Gastrocnemius medialis (tissue), 4 donors: ENCODE measurements around the gene OVOL1. TPM values are rescaled to one million over a fixed set of nuclear protein-coding genes. Genes with fewer than 3 reads are reported as not detected.

Source experiments
- ATAC-seq, 2 donors: fragments of 150-250 bp; one replicate each; pipeline ENCODE4 v1.9.1; 2016
- DNase-seq, 2 donors: peaks; one replicate each; pipeline ENCODE4 v3.0.0-alpha.2; 2019
- H3K27ac ChIP-seq, 4 donors: fragments of 200-600 bp; sonication (generic); 1 replicate in 1 of 4; 2 replicates in 3 of 4; pipeline ENCODE4 v1.5.1; 2016 to 2018; ENCODE audit warnings: mild to moderate bottlenecking in 2 of 4, moderate library complexity in 1 of 4
- H3K27me3 ChIP-seq, 3 donors: fragments of 200-600 bp; sonication (generic) in 2 of 3; 1 replicate in 1 of 3; 2 replicates in 2 of 3; pipeline versions ENCODE4 v1.5.1 to v1.6.0; 2016 to 2019; ENCODE audit warnings: mild to moderate bottlenecking in 1 of 3, moderate library complexity in 1 of 3
- H3K36me3 ChIP-seq, 2 donors: fragments of 200-600 bp; sonication (generic) in 1 of 2; one replicate each; pipeline ENCODE4 v1.5.1; 2017 to 2018
- H3K4me1 ChIP-seq, 2 donors: fragments of 200-600 bp; sonication (generic) in 1 of 2; one replicate each; pipeline ENCODE4 v1.5.1; 2016 to 2017; ENCODE audit warnings: mild to moderate bottlenecking in 2 of 2
- H3K4me3 ChIP-seq, 4 donors: fragments of 200-600 bp; sonication (generic) in 3 of 4; 1 replicate in 1 of 4; 2 replicates in 3 of 4; pipeline ENCODE4 v1.5.1; 2016 to 2019; ENCODE audit warnings: mild to moderate bottlenecking in 2 of 4
- H3K9me3 ChIP-seq, 3 donors: fragments of 200-600 bp; sonication (generic) in 2 of 3; 1 replicate in 1 of 3; 2 replicates in 2 of 3; pipeline ENCODE4 v1.5.1; 2016 to 2019
- POLR2A ChIP-seq, 2 donors: fragments of 450-650 bp; IDR thresholded peaks; one replicate each; pipeline ENCODE4 v1.6.1; 2017; ENCODE audit warnings: antibody characterized with exemption in 2 of 2, mild to moderate bottlenecking in 2 of 2, moderate library complexity in 2 of 2
- in situ Hi-C, 4 donors: fragments of 200-750 bp; cut with MboI; loops; one replicate each; pipeline versions ENCODE4 v1.15.0 to v1.8.0; 2017; ENCODE audit warnings: low sequenced_read_pairs in 4 of 4
- intact Hi-C: fragments of 100-400 bp; cut with DNase I; formaldehyde crosslinking; loops from one replicate; pipeline ENCODE4 v1.15.1; 2023; ENCODE audit warnings: low total_unique reads
- total RNA-seq, 4 donors: library from RNA; depleted of rRNA; stranded (reverse); fragments of >200 nt; gene quantifications; one replicate each; pipeline versions ENCODE4 v1.1.0 to v1.2.3, GENCODE V29; 2016
- TF ChIP-seq, protein P1 (sequence below), 5 experiments: fragments of 450-650 bp in 3 of 5; fragments of 200-600 bp in 2 of 5; sonication (generic) in 2 of 5; IDR thresholded peaks in 4 of 5; conservative IDR thresholded peaks in 1 of 5; 1 replicate in 4 of 5; 2 replicates in 1 of 5; pipeline ENCODE4 v1.5.1; 2016 to 2019; ENCODE audit warnings: antibody characterized with exemption in 5 of 5, mild to moderate bottlenecking in 3 of 5, moderate library complexity in 3 of 5

Gene OVOL1
- total RNA-seq, 4 donors from 2014 or later: 0.15 TPM; not detected in 3

DNA sequence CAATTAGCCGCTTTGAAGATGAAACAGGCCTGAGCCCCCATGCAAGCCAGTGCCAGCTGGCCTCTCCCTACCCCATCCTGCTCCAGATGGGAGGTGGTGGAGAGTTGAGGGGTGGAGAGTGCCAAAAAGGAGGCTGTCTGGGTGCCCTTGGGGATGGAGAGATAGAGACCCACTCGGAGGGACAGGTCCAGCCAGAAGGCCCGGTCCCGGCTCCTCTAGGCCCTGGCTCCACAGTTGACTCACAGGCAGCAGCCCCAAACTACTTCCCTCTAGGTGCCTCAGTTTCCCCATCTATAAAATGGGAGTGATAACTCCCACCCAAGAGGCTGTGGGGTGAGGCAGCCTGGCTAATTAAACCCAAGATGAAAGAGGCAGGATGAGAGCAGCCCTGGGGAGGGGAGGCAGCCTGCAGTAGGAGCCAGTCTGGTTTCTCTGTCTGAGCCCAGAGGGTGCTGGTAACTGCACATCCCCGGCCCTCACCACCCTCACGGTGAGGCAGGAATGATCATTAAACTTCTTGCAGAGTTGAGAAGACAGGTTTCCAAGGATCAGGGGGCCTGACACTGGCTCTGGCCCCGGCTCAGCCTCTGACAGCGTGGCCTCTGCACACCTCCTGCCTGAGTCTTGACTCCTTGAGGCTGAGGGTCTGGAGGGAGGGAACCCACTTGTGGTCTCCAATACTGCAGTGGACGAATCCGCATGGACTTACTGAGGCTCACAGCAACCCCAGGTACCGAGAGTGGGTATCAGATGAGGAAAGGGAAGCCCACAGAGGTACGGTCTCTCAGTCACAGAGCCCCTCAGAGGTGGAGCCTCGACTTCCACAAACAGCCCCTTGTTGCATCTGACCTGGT is 4.7 kb upstream of the OVOL1 start:
- peaks cover 21 to 29% (median 23%) of the 10 kb centered on the region in 3 donors for H3K27me3 ChIP-seq
- no peak for TF ChIP-seq POLR2A (IDR thresholded peaks at IDR 0.05)
- TF ChIP-seq, protein P1, sequence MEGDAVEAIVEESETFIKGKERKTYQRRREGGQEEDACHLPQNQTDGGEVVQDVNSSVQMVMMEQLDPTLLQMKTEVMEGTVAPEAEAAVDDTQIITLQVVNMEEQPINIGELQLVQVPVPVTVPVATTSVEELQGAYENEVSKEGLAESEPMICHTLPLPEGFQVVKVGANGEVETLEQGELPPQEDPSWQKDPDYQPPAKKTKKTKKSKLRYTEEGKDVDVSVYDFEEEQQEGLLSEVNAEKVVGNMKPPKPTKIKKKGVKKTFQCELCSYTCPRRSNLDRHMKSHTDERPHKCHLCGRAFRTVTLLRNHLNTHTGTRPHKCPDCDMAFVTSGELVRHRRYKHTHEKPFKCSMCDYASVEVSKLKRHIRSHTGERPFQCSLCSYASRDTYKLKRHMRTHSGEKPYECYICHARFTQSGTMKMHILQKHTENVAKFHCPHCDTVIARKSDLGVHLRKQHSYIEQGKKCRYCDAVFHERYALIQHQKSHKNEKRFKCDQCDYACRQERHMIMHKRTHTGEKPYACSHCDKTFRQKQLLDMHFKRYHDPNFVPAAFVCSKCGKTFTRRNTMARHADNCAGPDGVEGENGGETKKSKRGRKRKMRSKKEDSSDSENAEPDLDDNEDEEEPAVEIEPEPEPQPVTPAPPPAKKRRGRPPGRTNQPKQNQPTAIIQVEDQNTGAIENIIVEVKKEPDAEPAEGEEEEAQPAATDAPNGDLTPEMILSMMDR (IDR thresholded peaks at IDR 0.05 in 4 of 5, conservative IDR thresholded peaks at IDR 0.05 in 1 of 5): no peak
- peak overlapping the region in 1 of 4 donors; percentile 59 for H3K4me3 ChIP-seq
- in situ Hi-C loops (no loop called here), intact Hi-C loops (loop anchor here (2.0 to 10.0 kb wide), 3 partner anchors 69 to 203 kb away; partner anchors contain the start of genes CFL1 and KAT5)
- no peaks in the 10 kb centered on the region for H3K9me3 ChIP-seq
- H3K4me1 ChIP-seq: peaks cover 5 to 9% of the 10 kb centered on the region in 2 donors
- peak overlapping the region in 1 of 4 donors; percentile 53 for H3K27ac ChIP-seq
- peaks cover 0 to 25% of the 10 kb centered on the region in 2 donors for H3K36me3 ChIP-seq
- DNase-seq: no peak
- ATAC-seq: no peak

DNA sequence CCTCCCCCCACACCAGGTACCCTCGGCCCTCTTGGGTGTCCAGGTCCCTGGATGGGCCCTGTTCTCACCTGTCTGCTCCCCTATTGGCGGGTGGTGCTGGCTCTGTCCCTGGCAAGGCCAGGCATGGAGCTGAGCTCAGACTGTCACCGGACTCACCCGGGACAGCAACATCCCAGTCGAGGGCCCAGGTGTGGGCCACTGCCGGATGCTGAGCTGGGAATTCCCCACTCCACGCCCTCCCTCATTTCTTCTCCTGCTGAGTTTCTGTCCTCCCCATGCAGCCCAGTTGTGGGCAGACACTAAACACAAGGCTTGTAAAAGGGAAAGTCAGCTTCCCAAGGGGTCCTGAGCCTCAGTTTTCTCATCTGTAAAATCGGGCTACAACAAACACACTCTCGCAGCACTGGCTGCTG is 4.0 kb upstream of the OVOL1 start:
- Histone ChIP-seq H3K4me1 (peaks cover 6 to 10% of the 10 kb centered on the region in 2 donors), H3K27ac (no peak overlapping the region), H3K27me3 (peaks cover 23 to 33% (median 26%) of the 10 kb centered on the region in 3 donors), H3K4me3 (no peak overlapping the region), H3K9me3 (no peaks in the 10 kb centered on the region), H3K36me3 (peaks cover 0 to 18% of the 10 kb centered on the region in 2 donors)
- in situ Hi-C loops: no loop called here
- no peak for DNase-seq
- TF ChIP-seq, protein P1 (IDR thresholded peaks at IDR 0.05 in 4 of 5, conservative IDR thresholded peaks at IDR 0.05 in 1 of 5): no peak
- no peak for TF ChIP-seq POLR2A (IDR thresholded peaks at IDR 0.05)
- ATAC-seq: no peak
- intact Hi-C loops: loop anchor here (10.0 kb wide), 1 partner anchor 202 kb away; no protein-coding TSS in a partner anchor

DNA sequence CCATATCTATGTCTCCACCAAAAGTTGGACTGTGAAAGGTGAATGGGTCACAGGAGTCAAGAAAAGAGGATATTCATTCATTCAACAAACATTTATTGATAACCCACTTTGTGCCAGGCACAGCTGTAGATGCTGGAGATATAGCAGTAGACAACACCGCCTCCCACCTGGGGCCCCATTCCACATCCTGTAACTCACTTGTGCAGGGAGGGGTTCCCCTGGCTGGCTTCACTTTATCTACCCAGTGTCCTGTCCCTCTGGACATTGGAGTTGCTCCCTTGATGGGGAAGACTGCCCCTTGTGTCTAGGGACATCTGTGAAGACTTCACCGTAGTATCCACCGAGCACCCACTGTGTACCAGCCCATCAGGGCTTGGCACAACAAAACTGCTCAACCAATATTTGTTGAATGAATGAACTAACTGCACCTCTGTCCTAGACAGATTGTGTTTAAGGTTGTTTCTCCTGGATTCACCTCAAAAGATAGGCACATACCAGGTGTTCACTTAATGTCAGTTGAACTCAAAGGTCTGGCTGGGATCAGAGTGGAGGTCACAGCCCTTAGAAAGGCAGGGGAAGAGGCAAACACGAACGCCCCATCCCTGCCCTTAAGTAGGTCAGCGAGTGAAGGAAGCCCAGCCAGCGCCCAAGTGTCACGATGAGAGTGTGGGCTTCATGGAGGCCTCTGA is 1.4 kb upstream of the OVOL1 start:
- H3K4me1 ChIP-seq: peaks cover 4% of the 10 kb centered on the region in 2 donors
- no peaks in the 10 kb centered on the region for H3K36me3 ChIP-seq
- no peak overlapping the region for H3K4me3 ChIP-seq
- no peak overlapping the region for H3K27ac ChIP-seq
- DNase-seq: no peak
- in situ Hi-C loops: no loop called here
- ATAC-seq: no peak
- peaks cover 23 to 53% (median 40%) of the 10 kb centered on the region in 3 donors for H3K27me3 ChIP-seq
- no peaks in the 10 kb centered on the region for H3K9me3 ChIP-seq
- no peak for TF ChIP-seq POLR2A (IDR thresholded peaks at IDR 0.05)
- intact Hi-C loops: loop anchor here (10.0 kb wide), 1 partner anchor 199 kb away; no protein-coding TSS in a partner anchor

DNA sequence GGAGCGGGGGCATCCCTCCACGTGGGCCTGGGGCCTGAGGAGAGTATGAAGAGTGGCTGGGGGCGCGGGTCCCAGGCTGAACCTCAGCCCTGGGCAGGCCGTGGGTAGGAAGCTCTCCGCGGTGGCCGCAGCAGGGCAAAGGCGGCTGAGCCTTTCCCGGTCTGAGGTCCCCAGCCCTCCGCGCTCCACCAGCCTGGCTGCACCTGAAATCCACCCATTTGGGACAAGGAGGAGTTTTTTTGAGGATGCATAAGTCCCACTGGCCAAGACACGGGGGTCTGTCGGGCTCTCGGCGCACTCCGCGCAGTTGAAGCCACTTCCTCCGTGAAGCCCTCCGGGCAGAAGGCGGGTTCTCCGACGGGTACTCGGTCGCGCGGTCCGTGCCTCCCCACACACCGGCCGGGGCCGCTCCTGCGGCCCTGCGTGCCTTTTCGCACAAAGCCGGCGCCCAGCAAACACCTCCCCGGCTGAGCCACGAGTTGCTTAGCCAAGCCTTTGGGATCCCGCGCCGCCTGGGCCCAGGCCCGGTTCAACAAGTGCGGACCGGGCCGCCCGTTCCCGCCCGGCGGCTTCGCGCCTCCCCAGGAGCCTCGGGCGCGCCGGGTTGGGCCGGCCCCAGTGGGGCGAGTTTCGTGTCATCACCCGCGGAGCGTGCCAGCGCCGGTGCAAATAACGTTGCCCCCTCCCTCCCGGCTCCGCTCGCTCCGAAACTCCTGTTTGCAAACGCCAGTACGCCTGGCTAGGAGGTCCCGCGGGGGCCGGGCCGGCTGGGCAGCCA is 666 bp upstream of the OVOL1 start:
- Histone ChIP-seq H3K4me3 (peak overlapping the region in 3 of 4 donors; percentile 6 to 44 (median 17)), H3K27me3 (peaks cover 23 to 53% (median 40%) of the 10 kb centered on the region in 3 donors), H3K36me3 (no peaks in the 10 kb centered on the region), H3K27ac (no peak overlapping the region), H3K9me3 (no peaks in the 10 kb centered on the region), H3K4me1 (peaks cover 4% of the 10 kb centered on the region in 2 donors)
- intact Hi-C loops: loop anchor here (10.0 kb wide), 1 partner anchor 199 kb away; no protein-coding TSS in a partner anchor
- TF ChIP-seq POLR2A (IDR thresholded peaks at IDR 0.05): no peak
- in situ Hi-C loops: no loop called here
- ATAC-seq (no peak), DNase-seq (no peak)
